ENCODE measurements around the gene PRPH. TPM values are rescaled to one million over a fixed set of nuclear protein-coding genes. Genes with fewer than 3 reads are reported as not detected.

PRPH gene
- total RNA-seq, 2 experiments from 2014 or later = not detected

GRCh38 chr12:49301760-49302159 is 6.8 kb downstream of the PRPH start:
- Histone ChIP-seq H3K4me1 (ENCODE audit: insufficient read depth, low read length, poor library complexity, severe bottlenecking) (peaks cover 5% of the 10 kb centered on the region), H3K4me2 (ENCODE audit: low read length) (no peak overlapping the region), H2AFZ (ENCODE audit: low read length) (no peak overlapping the region), H3K9me2 (ENCODE audit: insufficient read depth, low read length) (no peaks in the 10 kb centered on the region), H3K4me3 (ENCODE audit: low read depth, low read length, poor library complexity, severe bottlenecking) (no peak overlapping the region), H3K36me3 (ENCODE audit: insufficient read depth, low read length) (no peaks in the 10 kb centered on the region), H4K20me1 (ENCODE audit: insufficient read depth, low read length) (no peaks in the 10 kb centered on the region), H3K27ac (ENCODE audit: low read depth, low read length, poor library complexity, severe bottlenecking) (no peak overlapping the region), H3K9me3 (ENCODE audit: low read length) (no peaks in the 10 kb centered on the region), H3K79me2 (ENCODE audit: insufficient read depth, low read depth, low read length) (no peaks in the 10 kb centered on the region)
- intact Hi-C loops (cut with micrococcal nuclease; ENCODE audit: unreplicated experiment) = no loop called here
- no peak for TF ChIP-seq EZH2phosphoT487 (IDR thresholded peaks at IDR 0.05; ENCODE audit: borderline replicate concordance, low read depth, low read length)
- no peak for TF ChIP-seq CTCF (conservative IDR thresholded peaks at IDR 0.05; ENCODE audit: low read length)
- no peak for DNase-seq (ENCODE audit: low spot score)
- BruUV-seq (replicated peaks) = no TSS peak
- CTCF ChIA-PET (ENCODE audit: unreplicated experiment) = no interaction called here
- POLR2A ChIA-PET = interaction anchor here (0.6 kb wide), 1 partner anchor 323 kb away, joined by 7 read pairs; no protein-coding TSS in a partner anchor

GRCh38 chr12:49304161-49304560 is 9.2 kb downstream of the PRPH start:
- POLR2A ChIA-PET = interaction anchor here (0.6 kb wide), 1 partner anchor 89 kb away, joined by 8 read pairs; no protein-coding TSS in a partner anchor
- Histone ChIP-seq H3K9me3 (ENCODE audit: low read length) (no peaks in the 10 kb centered on the region), H3K27ac (ENCODE audit: low read depth, low read length, poor library complexity, severe bottlenecking) (no peak overlapping the region), H3K4me2 (ENCODE audit: low read length) (no peak overlapping the region), H3K4me3 (ENCODE audit: low read depth, low read length, poor library complexity, severe bottlenecking) (no peak overlapping the region), H3K9me2 (ENCODE audit: insufficient read depth, low read length) (no peaks in the 10 kb centered on the region), H2AFZ (ENCODE audit: low read length) (no peak overlapping the region), H4K20me1 (ENCODE audit: insufficient read depth, low read length) (no peaks in the 10 kb centered on the region), H3K79me2 (ENCODE audit: insufficient read depth, low read depth, low read length) (no peaks in the 10 kb centered on the region), H3K36me3 (ENCODE audit: insufficient read depth, low read length) (no peaks in the 10 kb centered on the region), H3K4me1 (ENCODE audit: insufficient read depth, low read length, poor library complexity, severe bottlenecking) (no peaks in the 10 kb centered on the region)
- BruUV-seq (replicated peaks) = no TSS peak
- intact Hi-C loops (cut with micrococcal nuclease; ENCODE audit: unreplicated experiment) = no loop called here
- CTCF ChIA-PET (ENCODE audit: unreplicated experiment) = no interaction called here
- no peak for TF ChIP-seq EZH2phosphoT487 (IDR thresholded peaks at IDR 0.05; ENCODE audit: borderline replicate concordance, low read depth, low read length)
- no peak for TF ChIP-seq CTCF (conservative IDR thresholded peaks at IDR 0.05; ENCODE audit: low read length)
- DNase-seq (ENCODE audit: low spot score) = no peak

GRCh38 chr12:49305762-49306510 is 11.0 kb downstream of the PRPH start:
- no peak overlapping the region for H3K4me2 ChIP-seq (ENCODE audit: low read length)
- H3K36me3 ChIP-seq (ENCODE audit: insufficient read depth, low read length) = no peaks in the 10 kb centered on the region
- intact Hi-C loops (cut with micrococcal nuclease; ENCODE audit: unreplicated experiment) = no loop called here
- no peak for TF ChIP-seq EZH2phosphoT487 (IDR thresholded peaks at IDR 0.05; ENCODE audit: borderline replicate concordance, low read depth, low read length)
- no peak for DNase-seq (ENCODE audit: low spot score)
- no peaks in the 10 kb centered on the region for H3K4me1 ChIP-seq (ENCODE audit: insufficient read depth, low read length, poor library complexity, severe bottlenecking)
- H3K9me3 ChIP-seq (ENCODE audit: low read length) = no peaks in the 10 kb centered on the region
- H3K79me2 ChIP-seq (ENCODE audit: insufficient read depth, low read depth, low read length) = no peaks in the 10 kb centered on the region
- H2AFZ ChIP-seq (ENCODE audit: low read length) = no peak overlapping the region
- H3K27ac ChIP-seq (ENCODE audit: low read depth, low read length, poor library complexity, severe bottlenecking) = no peak overlapping the region
- no TSS peak for BruUV-seq (replicated peaks)
- H4K20me1 ChIP-seq (ENCODE audit: insufficient read depth, low read length) = no peaks in the 10 kb centered on the region
- H3K4me3 ChIP-seq (ENCODE audit: low read depth, low read length, poor library complexity, severe bottlenecking) = no peak overlapping the region
- ChIA-PET POLR2A (interaction anchor here (1.6 kb wide), 1 partner anchor 17 kb away, joined by 4 read pairs; the partner anchor contains the start of gene TROAP), CTCF (ENCODE audit: unreplicated experiment) (no interaction called here)
- no peaks in the 10 kb centered on the region for H3K9me2 ChIP-seq (ENCODE audit: insufficient read depth, low read length)

Measured in OCI-LY7 (cell line).